ENCODE measurements around the gene LRBA. TPM values are rescaled to one million over a fixed set of nuclear protein-coding genes. Genes with fewer than 3 reads are reported as not detected.

LRBA gene
- total and polyA plus RNA-seq, 2 of the 4 experiments (the other 2 are of a cell fraction): 10.2 to 51.6 TPM

DNA sequence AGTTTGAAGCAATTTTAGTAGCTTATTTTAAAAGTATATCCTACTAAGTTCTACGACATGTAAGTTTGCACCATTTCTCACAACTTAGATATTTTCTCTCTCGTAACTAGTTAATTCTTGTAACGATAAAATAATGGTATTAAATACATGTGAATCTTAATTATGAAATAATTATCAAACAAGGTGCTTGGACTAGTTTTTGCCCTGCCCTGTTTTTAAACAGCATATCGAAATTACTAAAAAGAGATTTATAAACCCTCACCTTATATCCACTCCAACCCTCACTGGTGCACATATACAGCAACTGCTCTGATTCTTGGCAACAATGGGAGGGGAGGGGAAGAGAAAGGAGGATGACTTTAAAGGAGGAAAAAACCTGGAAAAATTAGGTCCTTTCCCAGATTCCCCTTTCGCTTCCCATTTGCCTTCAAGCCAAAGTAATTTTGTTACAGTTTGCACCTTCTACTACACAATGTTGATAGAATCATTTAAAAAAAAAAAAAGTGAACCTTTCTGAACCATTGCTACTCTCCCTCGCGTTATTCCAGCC lies 434.0 kb downstream of the LRBA start:
- H4K8ac ChIP-seq (ENCODE audit: low read depth in 2 of 2, low read length in 2 of 2): no peak overlapping the region
- H3K79me1 ChIP-seq (ENCODE audit: low read depth in 1 of 2, low read length in 2 of 2): peaks cover 0 to 13% of the 10 kb centered on the region in 2 experiments; a peak in 2 of 4 replicates
- peak overlapping the region; percentile 78; the same call in 1 of the 2 replicates for H3K4me3 ChIP-seq (ENCODE audit: insufficient read depth, low read depth, low read length)
- no peak overlapping the region for H4K91ac ChIP-seq (ENCODE audit: insufficient read depth, low read depth, low read length)
- DNase-seq: no peak
- no peak overlapping the region for H3K14ac ChIP-seq (replicated peaks; ENCODE audit: low read depth, low read length)
- no peak overlapping the region for H2BK120ac ChIP-seq (ENCODE audit: low read depth, low read length)
- no peaks in the 10 kb centered on the region for H3K27me3 ChIP-seq (ENCODE audit: control insufficient read depth, insufficient read depth, low read length)
- no peak overlapping the region for H3K4ac ChIP-seq (ENCODE audit: low read depth, low read length)
- dilution Hi-C loops (cut with HindIII; ENCODE audit: low sequenced_read_pairs, unreplicated experiment) (no loop called here), in situ Hi-C loops (cut with MboI; ENCODE audit: low sequenced_read_pairs) (loop anchor here (10.0 kb wide), 1 partner anchor 576 kb away; no protein-coding TSS in a partner anchor), intact Hi-C loops (cut with micrococcal nuclease) (loop anchor here (5.0 kb wide), 4 partner anchors 194 to 584 kb away; no protein-coding TSS in a partner anchor)
- no peaks in the 10 kb centered on the region for H4K20me1 ChIP-seq (ENCODE audit: insufficient read depth, low read length)
- H2AK9ac ChIP-seq (replicated peaks; ENCODE audit: low read depth, low read length, poor library complexity): no peak overlapping the region
- peak overlapping the region; percentile 23 for H2BK5ac ChIP-seq (ENCODE audit: low read depth, low read length, poor library complexity, severe bottlenecking)
- no peak overlapping the region for H3K56ac ChIP-seq (ENCODE audit: extremely low read depth, insufficient read depth, low read length)
- H2BK20ac ChIP-seq (ENCODE audit: low read depth, low read length): no peak overlapping the region
- no peak overlapping the region for H2AK5ac ChIP-seq (ENCODE audit: low read depth, low read length)
- peak overlapping the region; percentile 24; the same call in 1 of the 2 replicates for H3K9ac ChIP-seq (ENCODE audit: low read depth, low read length)
- BruUV-seq (replicated peaks): no TSS peak
- H4K5ac ChIP-seq (ENCODE audit: low read depth, low read length): no peak overlapping the region
- no peaks in the 10 kb centered on the region for H3K36me3 ChIP-seq (ENCODE audit: control insufficient read depth, insufficient read depth, low read length)
- no peak overlapping the region for H2BK15ac ChIP-seq (ENCODE audit: low read depth, low read length)
- H3K23ac ChIP-seq (ENCODE audit: low read depth, low read length): no peak overlapping the region
- peak overlapping the region; percentile 50; the same call in 1 of the 2 replicates for H3K4me2 ChIP-seq (ENCODE audit: low read depth, low read length)
- no peak for ATAC-seq (ENCODE audit: low read depth)
- H3K27ac ChIP-seq (ENCODE audit: insufficient read depth, low read length): no peak overlapping the region
- no peak overlapping the region for H2AFZ ChIP-seq (replicated peaks; ENCODE audit: low read length, poor library complexity)
- WGBS, 2 experiments (ENCODE audit: extremely low coverage in 2 of 2, insufficient read length in 1 of 2): no CpG with 5 or more reads among the region's 7 CpGs
- TF ChIP-seq BHLHE40 (IDR thresholded peaks at IDR 0.05; ENCODE audit: low read depth, low read length): no peak
- no peak for TF ChIP-seq POLR2A (IDR thresholded peaks at IDR 0.05; ENCODE audit: low read depth, low read length)
- no peak for TF ChIP-seq SMC3 (IDR thresholded peaks at IDR 0.05; ENCODE audit: low read depth, low read length)
- no peak for TF ChIP-seq FOS (IDR thresholded peaks at IDR 0.05; ENCODE audit: low read depth, low read length)
- TF ChIP-seq, protein P1, sequence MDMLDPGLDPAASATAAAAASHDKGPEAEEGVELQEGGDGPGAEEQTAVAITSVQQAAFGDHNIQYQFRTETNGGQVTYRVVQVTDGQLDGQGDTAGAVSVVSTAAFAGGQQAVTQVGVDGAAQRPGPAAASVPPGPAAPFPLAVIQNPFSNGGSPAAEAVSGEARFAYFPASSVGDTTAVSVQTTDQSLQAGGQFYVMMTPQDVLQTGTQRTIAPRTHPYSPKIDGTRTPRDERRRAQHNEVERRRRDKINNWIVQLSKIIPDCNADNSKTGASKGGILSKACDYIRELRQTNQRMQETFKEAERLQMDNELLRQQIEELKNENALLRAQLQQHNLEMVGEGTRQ (IDR thresholded peaks at IDR 0.05; ENCODE audit: low read depth, low read length): no peak
- peaks cover 2% of the 10 kb centered on the region; the same call in 1 of the 2 replicates for H3K9me1 ChIP-seq (ENCODE audit: insufficient read depth, low read length)
- ChIA-PET CTCF (no interaction called here), POLR2A (ENCODE audit: unreplicated experiment) (no interaction called here)
- H3K9me3 ChIP-seq (ENCODE audit: control insufficient read depth, insufficient read depth, low read length): no peaks in the 10 kb centered on the region
- H3K4me1 ChIP-seq (ENCODE audit: control insufficient read depth, insufficient read depth, low read length): 0 out of 2 replicates have a peak, but pooled peaks cover 2% of the 10 kb centered on the region
- no peak overlapping the region for H3K18ac ChIP-seq (ENCODE audit: low read depth, low read length)
